Nephron progenitor cell (in vitro differentiated cells): Measurements from ENCODE around the gene GINS1.

Experiments
- DNase-seq: peaks from one replicate; pipeline ENCODE4 v3.0.0; 2021
- H3K27ac Mint-ChIP-seq: 2 replicates; pipeline ENCODE4 v1.8.0; 2021; ENCODE audit warnings: mild to moderate bottlenecking, moderate library complexity, mixed read lengths
- H3K27me3 Mint-ChIP-seq: 2 replicates; pipeline ENCODE4 v1.8.0; 2021; ENCODE audit warnings: mild to moderate bottlenecking, low read depth, mixed read lengths; ENCODE audit not compliant: poor library complexity
- H3K36me3 Mint-ChIP-seq: 2 replicates; pipeline ENCODE4 v1.8.0; 2021; ENCODE audit warnings: low read depth, mixed read lengths
- H3K4me1 Mint-ChIP-seq: 2 replicates; pipeline ENCODE4 v1.8.0; 2021; ENCODE audit warnings: mixed read lengths
- H3K4me3 Mint-ChIP-seq: 2 replicates; pipeline ENCODE4 v1.8.0; 2021; ENCODE audit warnings: mild to moderate bottlenecking, moderate library complexity, mixed read lengths
- H3K9me3 Mint-ChIP-seq: 2 replicates; pipeline ENCODE4 v1.8.0; 2021; ENCODE audit warnings: mild to moderate bottlenecking, moderate library complexity, mixed read lengths
- CTCF ChIP-seq: fragments of 200-600 bp; sonication (generic); IDR thresholded peaks from 2 replicates; pipeline ENCODE4 v1.5.0; 2021; ENCODE audit warnings: antibody characterized with exemption

The GINS1 gene

GRCh38 chr20:25407311-25408169 is at the start of gene GINS1:
GINS1 (plus strand) TSS chr20:25407673; CDS start chr20:25407821, 148 bp downstream.
- Mint-ChIP-seq H3K27me3 (peaks cover 8% of the 10 kb centered on the region), H3K4me1 (peaks cover 24% of the 10 kb centered on the region), H3K4me3 (peak within 1 kb of the TSS; percentile 95), H3K27ac (peak within 1 kb of the TSS; percentile 99), H3K36me3 (peaks cover 22% of the 10 kb centered on the region), H3K9me3 (peaks cover 40% of the 10 kb centered on the region)
- DNase-seq = peak; percentile 93
- no peak for TF ChIP-seq CTCF

- no peaks in the 10 kb centered on the region for H3K27me3 Mint-ChIP-seq
- no peak for TF ChIP-seq CTCF
- peaks cover 27% of the 10 kb centered on the region for H3K4me1 Mint-ChIP-seq
- H3K9me3 Mint-ChIP-seq = peaks cover 37% of the 10 kb centered on the region
- H3K36me3 Mint-ChIP-seq = peaks cover 45% of the 10 kb centered on the region
- no peak overlapping the region for H3K27ac Mint-ChIP-seq
- no peak overlapping the region for H3K4me3 Mint-ChIP-seq
- no peak for DNase-seq
Observed at GRCh38 chr20:25360631-25361286, 46.7 kb upstream of the GINS1 start.

- Mint-ChIP-seq H3K4me3 (no peak overlapping the region), H3K9me3 (peaks cover 37% of the 10 kb centered on the region), H3K36me3 (peaks cover 45% of the 10 kb centered on the region), H3K27me3 (no peaks in the 10 kb centered on the region), H3K27ac (no peak overlapping the region), H3K4me1 (peaks cover 22% of the 10 kb centered on the region)
- no peak for TF ChIP-seq CTCF
- DNase-seq = no peak
Observed at GRCh38 chr20:25361287-25361683, 46.2 kb upstream of the GINS1 start.

- Mint-ChIP-seq H3K27ac (no peak overlapping the region), H3K9me3 (peaks cover 66% of the 10 kb centered on the region), H3K36me3 (peaks cover 75% of the 10 kb centered on the region), H3K4me3 (no peak overlapping the region), H3K4me1 (no peaks in the 10 kb centered on the region), H3K27me3 (no peaks in the 10 kb centered on the region)
- TF ChIP-seq CTCF = no peak
- DNase-seq = no peak
Observed at GRCh38 chr20:25364180-25364788, 43.2 kb upstream of the GINS1 start.

GRCh38 chr20:25364879-25365699 is 42.4 kb upstream of the GINS1 start:
- no peak overlapping the region for H3K4me3 Mint-ChIP-seq
- H3K9me3 Mint-ChIP-seq = peaks cover 67% of the 10 kb centered on the region
- no peaks in the 10 kb centered on the region for H3K4me1 Mint-ChIP-seq
- no peak for TF ChIP-seq CTCF
- H3K36me3 Mint-ChIP-seq = peaks cover 79% of the 10 kb centered on the region
- no peak for DNase-seq
- H3K27me3 Mint-ChIP-seq = no peaks in the 10 kb centered on the region
- H3K27ac Mint-ChIP-seq = no peak overlapping the region
